ENCODE data around the gene ALAD.

ALAD gene

GRCh38 chr9:113343732-113344231 lies 57.3 kb downstream of the ALAD start:
- peak; percentile 56 for DNase-seq

- no peak for DNase-seq
Observed at GRCh38 chr9:113341712-113342410, 59.2 kb downstream of the ALAD start.

DNA sequence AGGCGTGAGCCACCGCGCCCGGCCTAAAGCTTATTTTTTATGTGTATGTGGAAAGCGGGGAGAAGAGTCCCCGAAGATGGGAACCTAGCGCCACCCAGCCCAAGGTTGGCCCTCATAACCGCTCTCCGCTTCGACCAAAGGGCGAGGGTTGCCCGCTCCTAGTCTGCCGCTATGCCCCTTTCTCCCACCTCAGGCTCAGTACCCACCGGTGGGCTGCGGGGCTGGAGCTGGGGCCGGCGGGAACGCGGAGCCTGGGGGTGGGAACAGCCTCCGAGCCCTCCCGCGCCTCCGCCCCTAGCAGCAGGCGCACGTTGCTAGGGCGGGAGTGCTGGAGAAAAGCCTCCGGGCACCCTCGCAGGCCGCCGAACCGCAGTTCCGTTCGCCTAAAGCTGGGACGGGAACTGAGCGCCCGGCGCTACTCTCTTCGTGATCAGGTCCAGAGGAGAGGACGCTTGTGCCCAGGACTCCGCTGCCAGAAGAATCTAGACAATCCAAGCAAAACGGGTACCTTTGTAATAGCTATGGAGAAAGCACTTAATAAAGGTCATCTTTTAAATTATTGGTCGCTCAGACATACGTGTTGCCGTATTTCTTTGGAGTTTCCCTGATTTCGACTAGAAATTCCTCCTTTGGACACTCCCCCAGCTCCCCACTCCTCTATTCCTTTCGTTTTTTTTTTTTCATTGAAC lies 60.9 kb downstream of the ALAD start, which contains the start of gene WDR31:
TSS of gene WDR31 (minus strand) at position 265 of the 689 bp plus-strand sequence. CDS start 8,253 bp downstream, outside the sequence.
- peak; percentile 85 for DNase-seq

- DNase-seq = no peak
Observed at GRCh38 chr9:113337714-113338113, 63.4 kb downstream of the ALAD start.

Data from NCI-H146 (cell line).